Endothelial cell (in vitro differentiated cells): Measurements from ENCODE around the gene GPR45. TPM values are rescaled to one million over a fixed set of nuclear protein-coding genes. Genes with fewer than 3 reads are reported as not detected.

Experiments
- DNase-seq: peaks from one replicate; pipeline ENCODE4 v3.0.0; 2021; ENCODE audit warnings: low spot score
- H3K27ac Mint-ChIP-seq: one replicate; pipeline ENCODE4 v1.8.0; 2021; ENCODE audit warnings: mixed read lengths, inconsistent platforms; ENCODE audit not compliant: unreplicated experiment
- H3K27me3 Mint-ChIP-seq: one replicate; pipeline ENCODE4 v1.8.0; 2021; ENCODE audit warnings: mild to moderate bottlenecking, moderate library complexity, mixed read lengths, inconsistent platforms; ENCODE audit not compliant: unreplicated experiment
- H3K36me3 Mint-ChIP-seq: one replicate; pipeline ENCODE4 v1.8.0; 2021; ENCODE audit warnings: mild to moderate bottlenecking, low read depth, mixed read lengths, inconsistent platforms; ENCODE audit not compliant: unreplicated experiment
- H3K4me1 Mint-ChIP-seq: one replicate; pipeline ENCODE4 v1.8.0; 2021; ENCODE audit warnings: mild to moderate bottlenecking, mixed read lengths, inconsistent platforms; ENCODE audit not compliant: unreplicated experiment
- H3K4me3 Mint-ChIP-seq: one replicate; pipeline ENCODE4 v1.8.0; 2021; ENCODE audit warnings: mild to moderate bottlenecking, mixed read lengths, inconsistent platforms; ENCODE audit not compliant: unreplicated experiment
- H3K9me3 Mint-ChIP-seq: one replicate; pipeline ENCODE4 v1.8.0; 2021; ENCODE audit warnings: mixed read lengths, inconsistent platforms; ENCODE audit not compliant: unreplicated experiment
- CTCF ChIP-seq: fragments of 200-600 bp; sonication (generic); IDR thresholded peaks from one replicate; pipeline ENCODE4 v1.5.0; 2021; ENCODE audit warnings: antibody characterized with exemption; ENCODE audit not compliant: unreplicated experiment
- total RNA-seq: library from RNA; stranded (reverse); fragmentation: NEBNext Ultra II Directional; extraction: Animal tissue kit (Norgen Biotek cat#: 25700); gene quantifications from one replicate; pipeline ENCODE4 v1.2.1, GENCODE V29; 2021; ENCODE audit not compliant: unreplicated experiment

The GPR45 gene
- total RNA-seq, 1 donor from 2014 or later = 0.21 TPM

- TF ChIP-seq CTCF = no peak
- no peak for DNase-seq
- H3K9me3 Mint-ChIP-seq = no peaks in the 10 kb centered on the region
- H3K27me3 Mint-ChIP-seq = peaks cover 2% of the 10 kb centered on the region
- H3K36me3 Mint-ChIP-seq = no peaks in the 10 kb centered on the region
- H3K4me1 Mint-ChIP-seq = no peaks in the 10 kb centered on the region
- H3K4me3 Mint-ChIP-seq = no peak overlapping the region
- no peak overlapping the region for H3K27ac Mint-ChIP-seq
These were observed 13.1 kb downstream of the GPR45 start for GRCh38 chr2:105254531-105255210.

DNA sequence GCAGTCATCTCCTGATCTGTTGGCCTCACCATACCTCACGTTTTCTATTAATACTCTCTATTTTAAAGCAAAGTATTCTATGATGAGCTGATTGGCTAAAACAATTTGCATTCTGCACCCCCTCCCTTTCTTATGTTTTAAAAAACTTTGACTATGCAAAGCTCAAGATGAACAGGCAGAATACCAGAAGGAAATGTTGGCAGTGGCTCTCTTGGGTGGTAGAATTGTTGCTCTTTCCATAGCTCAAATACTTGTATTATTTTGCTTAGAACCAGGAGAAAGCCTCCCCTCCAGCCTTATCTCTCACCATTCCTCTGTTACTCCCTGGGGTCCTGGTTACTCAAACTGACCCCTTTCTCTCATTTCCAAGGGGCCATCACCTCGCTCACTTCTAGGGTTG, 14.4 kb downstream of the GPR45 start:
- Mint-ChIP-seq H3K4me1 (no peaks in the 10 kb centered on the region), H3K4me3 (peak overlapping the region; percentile 62), H3K9me3 (no peaks in the 10 kb centered on the region), H3K27ac (peak overlapping the region; percentile 45), H3K27me3 (peaks cover 4% of the 10 kb centered on the region), H3K36me3 (no peaks in the 10 kb centered on the region)
- no peak for DNase-seq
- TF ChIP-seq CTCF = no peak

- Mint-ChIP-seq H3K4me1 (no peaks in the 10 kb centered on the region), H3K27me3 (peaks cover 6% of the 10 kb centered on the region), H3K9me3 (no peaks in the 10 kb centered on the region), H3K27ac (peak overlapping the region; percentile 45), H3K36me3 (no peaks in the 10 kb centered on the region), H3K4me3 (no peak overlapping the region)
- no peak for TF ChIP-seq CTCF
- DNase-seq = no peak
These were observed 15.0 kb downstream of the GPR45 start for GRCh38 chr2:105256431-105257047.

GRCh38 chr2:105257981-105258380, 16.4 kb downstream of the GPR45 start:
- Mint-ChIP-seq H3K4me3 (no peak overlapping the region), H3K4me1 (no peaks in the 10 kb centered on the region), H3K36me3 (peaks cover 7% of the 10 kb centered on the region), H3K9me3 (no peaks in the 10 kb centered on the region), H3K27me3 (peaks cover 6% of the 10 kb centered on the region), H3K27ac (no peak overlapping the region)
- TF ChIP-seq CTCF = no peak
- DNase-seq = no peak

- Mint-ChIP-seq H3K27me3 (peaks cover 6% of the 10 kb centered on the region), H3K4me3 (no peak overlapping the region), H3K4me1 (no peaks in the 10 kb centered on the region), H3K36me3 (peaks cover 7% of the 10 kb centered on the region), H3K9me3 (no peaks in the 10 kb centered on the region), H3K27ac (no peak overlapping the region)
- DNase-seq = no peak
- TF ChIP-seq CTCF = no peak
These were observed 17.4 kb downstream of the GPR45 start for GRCh38 chr2:105258835-105259350.
